HG03378 (cell line): Measurements from ENCODE around the gene TMEM163.
"Not testable (repeated sequence)": the region's sequence is repeated elsewhere in the genome, so short reads cannot be mapped to it uniquely, and the experiment has no call there.

Experiments used
- ATAC-seq: cut with Tn5 transposase; IDR thresholded peaks from one replicate; pipeline ENCODE4 v1.9.1; 2021; ENCODE audit warnings: mild to moderate bottlenecking, moderate library complexity; ENCODE audit not compliant: unreplicated experiment

Gene TMEM163

GRCh38 chr2:134623796-134624195 lies 95.0 kb downstream of the TMEM163 start:
- ATAC-seq, result peak; percentile 99

DNA sequence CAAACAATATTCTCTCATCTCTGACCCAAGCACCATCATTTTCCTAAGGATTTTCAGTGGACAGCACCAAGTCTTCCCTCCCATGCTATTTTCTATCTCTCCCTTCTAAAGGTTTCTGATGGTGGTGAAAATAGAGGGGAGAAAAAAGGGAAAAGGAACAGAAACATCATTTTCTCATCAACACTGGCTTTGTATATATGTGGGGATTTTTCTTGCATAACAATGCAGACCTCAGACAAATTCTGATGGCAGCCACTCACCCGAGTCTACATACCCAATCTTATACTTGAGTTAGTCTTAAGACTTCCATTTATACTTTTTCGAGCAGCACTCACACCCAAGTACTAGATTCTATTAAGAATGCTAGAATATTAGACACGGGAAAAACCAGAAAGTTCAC lies 95.8 kb downstream of the TMEM163 start:
- no peak for ATAC-seq

DNA sequence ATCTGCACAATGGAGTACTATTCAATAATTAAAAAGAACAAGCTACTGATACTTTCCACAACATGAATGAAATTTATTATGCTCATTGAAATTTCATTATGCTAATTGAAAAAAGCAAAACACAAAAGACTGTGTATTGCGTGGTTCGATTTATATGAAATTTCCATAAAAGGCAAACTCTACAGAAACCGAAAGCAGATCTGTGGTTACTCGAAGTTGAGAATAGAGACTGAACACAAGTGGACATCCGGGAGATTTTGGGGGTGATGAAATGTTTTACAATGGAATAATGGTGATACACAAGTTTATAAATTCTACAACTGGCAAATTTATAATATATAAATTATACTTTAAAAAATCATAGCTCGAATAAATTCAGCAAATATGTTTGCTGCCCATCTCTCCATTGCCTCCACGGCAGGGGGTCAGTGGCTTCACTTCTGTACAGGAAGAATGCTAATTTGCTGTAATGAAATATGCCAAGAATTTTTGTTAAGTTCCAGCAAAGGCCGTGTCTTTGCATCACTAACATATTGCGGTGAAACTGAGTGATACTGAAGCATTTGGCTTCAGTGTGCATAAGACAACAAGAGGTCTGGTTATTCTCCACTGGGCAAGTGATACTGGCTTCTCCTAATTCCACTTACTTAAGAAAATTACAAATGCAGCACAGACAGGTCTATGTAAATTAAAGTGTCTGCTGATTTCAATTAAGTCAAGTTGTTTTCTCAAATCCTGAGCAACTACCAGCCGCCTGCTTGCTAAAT lies 96.7 kb downstream of the TMEM163 start:
- ATAC-seq, result no peak

DNA sequence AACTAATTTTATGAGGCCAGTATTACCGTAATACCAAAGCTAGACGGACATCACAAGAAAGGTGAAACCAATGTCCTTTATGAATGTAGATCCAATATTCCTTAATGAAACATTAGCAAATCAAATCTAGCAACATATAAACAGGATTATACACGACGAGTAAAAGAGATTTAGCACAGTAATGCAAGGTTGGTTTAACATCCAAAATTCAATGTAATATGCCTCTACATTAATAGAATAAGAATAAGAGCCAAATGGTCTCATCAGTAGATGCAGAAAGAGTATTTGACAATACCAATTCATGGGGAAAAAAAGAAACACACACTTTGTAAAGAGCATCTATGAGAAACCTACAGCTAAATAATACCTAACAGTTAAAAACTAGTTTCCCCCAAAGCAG lies 99.5 kb downstream of the TMEM163 start:
- no peak for ATAC-seq

DNA sequence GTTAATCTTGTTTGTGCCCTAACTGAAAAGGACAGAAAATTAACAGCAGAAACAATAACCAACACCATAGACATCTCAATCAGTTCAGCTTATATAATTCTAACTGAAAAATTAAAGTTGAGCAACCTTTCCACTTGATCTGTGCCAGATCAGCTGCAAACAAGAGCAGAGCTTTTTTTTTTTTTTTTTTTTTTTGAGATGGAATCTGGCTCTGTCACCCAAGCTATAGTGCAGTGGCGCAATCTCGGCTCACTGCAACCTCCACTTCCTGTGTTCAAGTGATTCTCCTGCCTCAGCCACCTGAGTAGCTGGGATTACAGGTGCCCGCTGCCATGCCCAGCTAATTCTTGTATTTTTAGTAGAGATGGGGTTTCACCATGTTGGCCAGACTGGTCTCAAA lies 103.3 kb downstream of the TMEM163 start:
- ATAC-seq, result not testable (repeated sequence)

DNA sequence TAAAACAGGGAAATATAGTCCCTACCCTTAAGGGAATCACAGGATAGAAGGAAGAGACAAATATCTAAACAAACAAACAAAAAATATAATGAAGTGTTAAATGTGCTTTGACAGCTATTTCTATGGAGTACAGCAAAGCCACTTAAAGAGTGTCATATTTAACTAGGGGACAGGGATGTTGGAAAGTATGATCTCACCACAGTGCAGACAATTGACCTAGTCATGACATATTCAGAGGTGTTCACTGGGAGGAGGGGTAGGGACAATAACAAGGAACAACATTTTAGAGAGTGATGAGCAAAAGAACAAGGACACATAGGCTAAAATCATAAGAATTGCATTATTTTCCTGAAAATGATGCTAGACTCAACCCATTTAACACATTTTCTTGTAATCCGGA lies 107.5 kb downstream of the TMEM163 start:
- ATAC-seq, result no peak

- no peak for ATAC-seq
Measured at GRCh38 chr2:134610871-134611270, 107.9 kb downstream of the TMEM163 start.

GRCh38 chr2:134609924-134610513 lies 108.8 kb downstream of the TMEM163 start:
- no peak for ATAC-seq

DNA sequence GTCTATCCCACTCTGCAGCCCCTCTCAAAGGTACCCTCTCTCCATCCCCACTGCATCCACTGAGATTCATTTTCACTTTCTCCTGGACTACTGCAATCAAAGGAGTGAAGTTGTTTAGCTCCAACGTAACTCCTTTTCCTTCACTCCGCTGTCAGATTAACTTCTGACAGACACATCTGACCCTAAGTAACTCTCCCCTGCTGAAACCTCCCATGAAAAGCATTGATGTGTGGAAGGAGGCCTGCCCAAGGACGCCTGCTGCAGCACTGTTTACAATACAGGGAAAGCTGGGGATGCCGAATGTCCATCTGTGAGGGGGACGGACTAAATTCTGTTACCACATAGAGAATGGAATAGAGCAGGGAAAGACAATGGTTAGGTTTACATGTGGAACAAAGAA lies 114.8 kb downstream of the TMEM163 start:
- ATAC-seq, result no peak

GRCh38 chr2:134602666-134603065 lies 116.1 kb downstream of the TMEM163 start:
- no peak for ATAC-seq

GRCh38 chr2:134601264-134601663 lies 117.5 kb downstream of the TMEM163 start:
- no peak for ATAC-seq

- ATAC-seq, result no peak
Measured at GRCh38 chr2:134600208-134600607, 118.6 kb downstream of the TMEM163 start.

DNA sequence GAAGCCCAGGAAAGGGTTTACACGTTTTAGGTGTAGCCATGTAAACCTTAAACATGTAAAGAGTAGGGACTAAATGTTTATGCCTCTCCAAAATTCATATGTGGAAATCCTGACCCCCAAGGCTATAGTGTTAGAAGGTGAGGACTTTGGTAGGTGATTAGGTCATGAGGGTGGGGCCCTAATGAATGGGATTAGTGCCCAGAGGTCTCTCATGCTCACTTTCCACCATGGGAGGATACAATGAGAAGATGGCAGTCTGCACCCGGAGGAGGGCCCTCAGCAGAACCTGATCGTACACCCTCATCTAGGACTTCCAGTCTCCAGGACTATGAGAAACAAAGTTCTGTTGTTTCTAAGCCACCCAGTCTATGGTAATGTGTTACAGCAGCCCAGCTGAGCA lies 119.6 kb downstream of the TMEM163 start:
- no peak for ATAC-seq

GRCh38 chr2:134594399-134594798 lies 124.4 kb downstream of the TMEM163 start:
- no peak for ATAC-seq

DNA sequence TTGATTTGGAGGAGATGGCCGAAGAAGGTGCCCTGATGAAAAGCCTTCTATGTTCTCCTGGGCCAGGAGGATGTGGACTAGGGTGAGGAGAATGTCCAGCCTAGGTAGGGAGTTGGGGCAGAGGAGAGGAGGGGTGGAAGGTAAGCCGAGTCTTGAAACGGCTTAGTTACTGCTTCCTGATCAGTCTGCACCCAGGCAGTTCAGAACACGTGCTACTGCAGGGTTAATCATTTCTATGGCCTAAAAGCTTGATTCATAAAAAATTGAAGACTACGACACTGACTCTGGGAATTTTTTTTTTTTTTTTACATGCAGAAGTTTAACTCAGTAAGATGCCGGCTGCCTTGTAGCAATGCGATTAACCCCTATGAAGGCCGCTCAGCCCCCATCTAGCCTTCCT lies 125.3 kb downstream of the TMEM163 start:
- ATAC-seq, result no peak

- ATAC-seq, result no peak
Measured at GRCh38 chr2:134592377-134592776, 126.4 kb downstream of the TMEM163 start.

DNA sequence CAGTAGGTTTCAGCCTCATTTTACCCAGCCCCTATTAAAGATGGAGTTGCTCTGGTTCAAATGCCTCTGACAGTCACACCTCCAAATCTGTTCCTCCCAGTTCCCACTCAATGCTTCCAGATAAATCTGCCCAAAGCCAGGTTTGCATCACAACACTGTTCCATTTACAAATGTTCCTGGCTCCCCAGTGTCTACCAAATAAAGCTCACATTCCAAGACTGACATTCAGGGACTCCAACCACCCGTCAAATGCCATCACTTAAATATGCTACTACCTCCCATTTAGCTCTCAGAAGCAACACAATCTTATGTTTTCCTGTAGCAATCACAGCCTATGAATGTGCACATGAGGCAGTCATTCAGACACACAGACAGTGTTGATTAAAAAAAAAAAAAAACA lies 127.3 kb downstream of the TMEM163 start:
- no peak for ATAC-seq

- ATAC-seq, result no peak
Measured at GRCh38 chr2:134590679-134591078, 128.1 kb downstream of the TMEM163 start.

GRCh38 chr2:134589171-134590083 lies 129.4 kb downstream of the TMEM163 start:
- not testable (repeated sequence) for ATAC-seq

DNA sequence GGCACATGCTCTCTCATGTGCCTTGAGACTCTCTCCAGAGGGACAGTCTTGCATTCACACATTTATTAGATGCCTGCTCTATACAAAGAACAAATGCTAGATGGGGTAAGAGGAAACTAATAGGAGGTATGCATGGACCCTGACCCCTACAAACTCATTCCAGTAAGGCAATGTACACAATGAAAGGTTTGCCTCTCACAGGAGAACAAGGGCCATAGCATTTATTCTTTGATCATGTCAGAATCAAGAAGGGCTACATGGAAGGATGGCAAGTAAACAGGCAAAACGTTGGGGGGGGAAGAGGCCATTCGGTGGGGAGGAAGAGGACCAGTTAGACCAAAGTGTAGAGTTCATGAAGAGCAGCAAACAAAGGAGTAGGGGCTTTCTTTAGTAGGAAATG lies 130.2 kb downstream of the TMEM163 start:
- no peak for ATAC-seq

GRCh38 chr2:134586326-134586965 lies 132.4 kb downstream of the TMEM163 start:
- ATAC-seq, result no peak
